Fibroblast of villous mesenchyme (primary cell): Measurements from ENCODE around the gene DYRK3. TPM values are rescaled to one million over a fixed set of nuclear protein-coding genes. Genes with fewer than 3 reads are reported as not detected.
A peak's percentile ranks its signal among the peaks of the same experiment; 100 is the strongest.

Experiments used
- DNase-seq: peaks from one replicate; pipeline ENCODE4 v3.0.0-alpha.2; 2010; ENCODE audit warnings: low read depth
- H3K4me3 ChIP-seq: 2 replicates; pipeline ENCODE4 v1.5.1; 2011; ENCODE audit warnings: low read depth, mild to moderate bottlenecking, low read length
- CTCF ChIP-seq: IDR thresholded peaks from 2 replicates; pipeline ENCODE4 v1.5.1; 2012; ENCODE audit warnings: low read depth, mild to moderate bottlenecking, low read length; ENCODE audit not compliant: insufficient read depth
- total RNA-seq: library from RNA; depleted of rRNA; stranded (reverse); fragments of >200 nt; gene quantifications from 2 replicates; pipeline ENCODE4 v1.2.3, GENCODE V29; 2012

Gene DYRK3
- total RNA-seq, 1 donor = 46.2 TPM

- peak; percentile 28 for DNase-seq
- H3K4me3 ChIP-seq = no peak overlapping the region
- no peak for TF ChIP-seq CTCF
Measured at GRCh38 chr1:206591226-206591625, 44.1 kb upstream of the DYRK3 start.

- no peak for TF ChIP-seq CTCF
- no peak overlapping the region for H3K4me3 ChIP-seq
- DNase-seq = no peak
Measured at GRCh38 chr1:206591696-206592095, 43.6 kb upstream of the DYRK3 start.

- no peak for TF ChIP-seq CTCF
- DNase-seq = no peak
- no peak overlapping the region for H3K4me3 ChIP-seq
Measured at GRCh38 chr1:206593351-206593925, 41.9 kb upstream of the DYRK3 start.

- no peak for DNase-seq
- TF ChIP-seq CTCF = no peak
- H3K4me3 ChIP-seq = no peak overlapping the region
Measured at GRCh38 chr1:206595581-206596318, 39.6 kb upstream of the DYRK3 start.

- no peak for DNase-seq
- TF ChIP-seq CTCF = no peak
- no peak overlapping the region for H3K4me3 ChIP-seq
Measured at GRCh38 chr1:206596319-206596666, 39.0 kb upstream of the DYRK3 start.

GRCh38 chr1:206600527-206600926, 34.8 kb upstream of the DYRK3 start:
- DNase-seq = no peak
- TF ChIP-seq CTCF = no peak
- H3K4me3 ChIP-seq = no peak overlapping the region
